DOHH2 (cell line): ENCODE data around the gene MALRD1.

Experiments used
- H3F3A ChIP-seq: fragments of 200-600 bp; sonication (generic), shearing (Covaris generic); 2 replicates; pipeline ENCODE4 v1.6.0; 2016; ENCODE audit warnings: antibody characterized with exemption, mild to moderate bottlenecking; ENCODE audit not compliant: control insufficient read depth, insufficient read depth
- H3K27ac ChIP-seq: fragments of 200-600 bp; sonication (generic); 2 replicates; pipeline ENCODE4 v1.5.1; 2014; ENCODE audit warnings: low read depth, mild to moderate bottlenecking, low read length, moderate library complexity
- H3K27me3 ChIP-seq: fragments of 200-600 bp; sonication (generic); 2 replicates; pipeline ENCODE4 v1.6.1; 2014; ENCODE audit warnings: mild to moderate bottlenecking, low read length, mixed read lengths; ENCODE audit not compliant: control insufficient read depth
- H3K36me3 ChIP-seq: fragments of 200-600 bp; sonication (generic); 2 replicates; pipeline ENCODE4 v1.6.1; 2014; ENCODE audit warnings: mild to moderate bottlenecking, low read length, moderate library complexity, mixed read lengths; ENCODE audit not compliant: control insufficient read depth
- H3K4me1 ChIP-seq: fragments of 200-600 bp; sonication (generic); 2 replicates; pipeline ENCODE4 v1.6.1; 2014; ENCODE audit warnings: mild to moderate bottlenecking, low read length, mixed read lengths; ENCODE audit not compliant: control insufficient read depth
- H3K4me2 ChIP-seq: fragments of 200-600 bp; sonication (generic); 2 replicates; pipeline ENCODE4 v1.6.0; 2014; ENCODE audit warnings: mild to moderate bottlenecking, low read length, moderate library complexity
- H3K4me3 ChIP-seq: fragments of 200-600 bp; sonication (generic); 2 replicates; pipeline ENCODE4 v1.5.1; 2014; ENCODE audit warnings: mild to moderate bottlenecking, low read length, mixed read lengths
- H3K79me2 ChIP-seq: fragments of 200-600 bp; sonication (generic); 2 replicates; pipeline ENCODE4 v1.6.1; 2014; ENCODE audit warnings: mild to moderate bottlenecking, low read length, mixed read lengths; ENCODE audit not compliant: control insufficient read depth
- H3K9me2 ChIP-seq: fragments of 200-600 bp; sonication (generic); replicated peaks from 2 replicates; pipeline ENCODE4 v1.6.1; 2014; ENCODE audit warnings: mild to moderate bottlenecking, low read length, mixed read lengths; ENCODE audit not compliant: control insufficient read depth
- H3K9me3 ChIP-seq: fragments of 200-600 bp; sonication (generic); 2 replicates; pipeline ENCODE4 v1.6.1; 2014; ENCODE audit warnings: antibody characterized with exemption, low read length, mixed read lengths; ENCODE audit not compliant: control insufficient read depth, insufficient read depth
- H4K20me1 ChIP-seq: fragments of 200-600 bp; sonication (generic); 2 replicates; pipeline ENCODE4 v1.6.0; 2014; ENCODE audit warnings: low read depth, mild to moderate bottlenecking, antibody characterized with exemption, low read length, moderate library complexity; ENCODE audit not compliant: control insufficient read depth, insufficient read depth
- EZH2phosphoT487 ChIP-seq: fragments of 200-600 bp; sonication (generic); IDR thresholded peaks from 2 replicates; pipeline ENCODE4 v1.6.1; 2017; ENCODE audit warnings: borderline replicate concordance, mild to moderate bottlenecking, antibody characterized with exemption, low read length, moderate library complexity, mixed read lengths
- TF ChIP-seq, protein P1 (sequence below): fragments of 200-600 bp; sonication (generic); IDR thresholded peaks from one replicate; pipeline ENCODE4 v1.5.1; 2014; ENCODE audit warnings: antibody characterized with exemption, mild to moderate bottlenecking, low read depth, low read length; ENCODE audit not compliant: poor library complexity, severe bottlenecking

Gene MALRD1

DNA sequence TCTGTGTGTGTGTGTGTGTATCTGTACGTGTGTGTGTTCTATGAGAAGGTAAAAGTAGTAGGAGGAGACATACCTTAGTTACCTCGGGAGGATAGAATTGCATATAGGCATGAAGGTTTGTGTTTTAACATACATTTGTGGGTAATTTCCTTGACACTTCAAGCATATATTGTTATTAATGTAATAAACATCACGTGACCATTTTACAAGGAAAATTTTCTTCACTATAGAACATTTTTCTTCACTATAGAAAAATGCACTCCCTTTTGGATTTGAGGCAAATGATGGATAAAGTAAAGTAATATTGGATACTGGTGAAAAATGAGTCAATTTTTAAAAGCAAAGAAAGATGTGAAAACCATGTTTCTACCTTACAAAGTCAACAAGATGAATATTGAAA is 640.6 kb downstream of the MALRD1 start:
- Histone ChIP-seq H3K27me3 (no peaks in the 10 kb centered on the region), H4K20me1 (no peaks in the 10 kb centered on the region), H3F3A (no peaks in the 10 kb centered on the region), H3K4me1 (no peaks in the 10 kb centered on the region), H3K4me2 (no peak overlapping the region), H3K36me3 (no peaks in the 10 kb centered on the region), H3K4me3 (no peak overlapping the region), H3K27ac (no peak overlapping the region), H3K79me2 (no peaks in the 10 kb centered on the region), H3K9me2 (no peaks in the 10 kb centered on the region), H3K9me3 (0 out of 2 replicates have a peak, but pooled peaks cover 3% of the 10 kb centered on the region)
- TF ChIP-seq, protein P1, sequence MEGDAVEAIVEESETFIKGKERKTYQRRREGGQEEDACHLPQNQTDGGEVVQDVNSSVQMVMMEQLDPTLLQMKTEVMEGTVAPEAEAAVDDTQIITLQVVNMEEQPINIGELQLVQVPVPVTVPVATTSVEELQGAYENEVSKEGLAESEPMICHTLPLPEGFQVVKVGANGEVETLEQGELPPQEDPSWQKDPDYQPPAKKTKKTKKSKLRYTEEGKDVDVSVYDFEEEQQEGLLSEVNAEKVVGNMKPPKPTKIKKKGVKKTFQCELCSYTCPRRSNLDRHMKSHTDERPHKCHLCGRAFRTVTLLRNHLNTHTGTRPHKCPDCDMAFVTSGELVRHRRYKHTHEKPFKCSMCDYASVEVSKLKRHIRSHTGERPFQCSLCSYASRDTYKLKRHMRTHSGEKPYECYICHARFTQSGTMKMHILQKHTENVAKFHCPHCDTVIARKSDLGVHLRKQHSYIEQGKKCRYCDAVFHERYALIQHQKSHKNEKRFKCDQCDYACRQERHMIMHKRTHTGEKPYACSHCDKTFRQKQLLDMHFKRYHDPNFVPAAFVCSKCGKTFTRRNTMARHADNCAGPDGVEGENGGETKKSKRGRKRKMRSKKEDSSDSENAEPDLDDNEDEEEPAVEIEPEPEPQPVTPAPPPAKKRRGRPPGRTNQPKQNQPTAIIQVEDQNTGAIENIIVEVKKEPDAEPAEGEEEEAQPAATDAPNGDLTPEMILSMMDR, result no peak
- TF ChIP-seq EZH2phosphoT487, result no peak

GRCh38 chr10:19699299-19699698 is 650.7 kb downstream of the MALRD1 start:
- TF ChIP-seq, protein P1, result no peak
- TF ChIP-seq EZH2phosphoT487, result no peak
- H3F3A ChIP-seq, result no peaks in the 10 kb centered on the region
- H3K9me3 ChIP-seq, result no peaks in the 10 kb centered on the region
- H3K79me2 ChIP-seq, result no peaks in the 10 kb centered on the region
- H3K4me2 ChIP-seq, result no peak overlapping the region
- no peak overlapping the region for H3K4me3 ChIP-seq
- no peaks in the 10 kb centered on the region for H3K27me3 ChIP-seq
- no peaks in the 10 kb centered on the region for H3K36me3 ChIP-seq
- H3K9me2 ChIP-seq, result no peaks in the 10 kb centered on the region
- no peaks in the 10 kb centered on the region for H3K4me1 ChIP-seq
- H3K27ac ChIP-seq, result no peak overlapping the region
- no peaks in the 10 kb centered on the region for H4K20me1 ChIP-seq

- H3K4me2 ChIP-seq, result no peak overlapping the region
- TF ChIP-seq EZH2phosphoT487, result no peak
- TF ChIP-seq, protein P1, result no peak
- no peaks in the 10 kb centered on the region for H3K36me3 ChIP-seq
- no peak overlapping the region for H3K4me3 ChIP-seq
- H3K9me3 ChIP-seq, result no peaks in the 10 kb centered on the region
- no peak overlapping the region for H3K27ac ChIP-seq
- H3K27me3 ChIP-seq, result no peaks in the 10 kb centered on the region
- H3K9me2 ChIP-seq, result no peaks in the 10 kb centered on the region
- no peaks in the 10 kb centered on the region for H3K79me2 ChIP-seq
- no peaks in the 10 kb centered on the region for H4K20me1 ChIP-seq
- H3F3A ChIP-seq, result no peaks in the 10 kb centered on the region
- no peaks in the 10 kb centered on the region for H3K4me1 ChIP-seq
Observed at GRCh38 chr10:19701427-19702052, 652.9 kb downstream of the MALRD1 start.
